GM06990 (cell line): ENCODE results near the gene RANBP10.

Experiments used
- DNase-seq: peaks from one replicate; pipeline ENCODE4 v3.0.0-alpha.2; 2011; ENCODE audit not compliant: insufficient read length; ENCODE audit errors: extremely low read depth
- H3K27me3 ChIP-seq: replicated peaks from 2 replicates; pipeline ENCODE4 v1.6.0; 2011; ENCODE audit warnings: low read length; ENCODE audit not compliant: control insufficient read depth, insufficient read depth
- H3K36me3 ChIP-seq: 2 replicates; pipeline ENCODE4 v1.5.1; 2011; ENCODE audit warnings: low read length; ENCODE audit not compliant: control insufficient read depth, insufficient read depth
- H3K4me3 ChIP-seq: replicated peaks from 2 replicates; pipeline ENCODE4 v1.5.1; 2011; ENCODE audit warnings: low read depth, mild to moderate bottlenecking, control low read depth, low read length
- CTCF ChIP-seq: IDR thresholded peaks from 2 replicates; pipeline ENCODE4 v1.5.1; 2011; ENCODE audit warnings: low read length, control low read depth, mild to moderate bottlenecking, inconsistent platforms; ENCODE audit not compliant: insufficient read depth, poor library complexity, severe bottlenecking

Gene RANBP10

GRCh38 chr16:67679935-67680897 lies 126.1 kb downstream of the RANBP10 start:
- DNase-seq, result no peak
- H3K36me3 ChIP-seq, result peaks cover 6% of the 10 kb centered on the region
- TF ChIP-seq CTCF, result no peak
- no peaks in the 10 kb centered on the region for H3K27me3 ChIP-seq
- H3K4me3 ChIP-seq, result no peak overlapping the region

- TF ChIP-seq CTCF, result no peak
- no peak for DNase-seq
- no peaks in the 10 kb centered on the region for H3K27me3 ChIP-seq
- H3K4me3 ChIP-seq, result no peak overlapping the region
- peaks cover 3% of the 10 kb centered on the region for H3K36me3 ChIP-seq
Observed at GRCh38 chr16:67678354-67679023, 127.9 kb downstream of the RANBP10 start.

GRCh38 chr16:67677712-67678111 lies 128.6 kb downstream of the RANBP10 start:
- no peak overlapping the region for H3K4me3 ChIP-seq
- no peak for TF ChIP-seq CTCF
- peaks cover 3% of the 10 kb centered on the region for H3K36me3 ChIP-seq
- no peaks in the 10 kb centered on the region for H3K27me3 ChIP-seq
- no peak for DNase-seq

- H3K27me3 ChIP-seq, result no peaks in the 10 kb centered on the region
- peaks cover 3% of the 10 kb centered on the region for H3K36me3 ChIP-seq
- TF ChIP-seq CTCF, result no peak
- H3K4me3 ChIP-seq, result no peak overlapping the region
- no peak for DNase-seq
Observed at GRCh38 chr16:67676939-67677338, 129.4 kb downstream of the RANBP10 start.

GRCh38 chr16:67676516-67676915 lies 129.8 kb downstream of the RANBP10 start:
- peaks cover 3% of the 10 kb centered on the region for H3K36me3 ChIP-seq
- H3K4me3 ChIP-seq, result no peak overlapping the region
- TF ChIP-seq CTCF, result no peak
- no peak for DNase-seq
- no peaks in the 10 kb centered on the region for H3K27me3 ChIP-seq
